ENCODE data around the gene CACNA1H. TPM values are rescaled to one million over a fixed set of nuclear protein-coding genes. Genes with fewer than 3 reads are reported as not detected.
"Not testable (repeated sequence)": the region's sequence is repeated elsewhere in the genome, so short reads cannot be mapped to it uniquely, and the experiment has no call there.

Gene CACNA1H
- total RNA-seq, 1 donor from 2014 or later, result 12.6 TPM

- DNase-seq, result no peak
Measured at GRCh38 chr16:1175566-1176279, 22.8 kb downstream of the CACNA1H start.

- DNase-seq, result no peak
Measured at GRCh38 chr16:1176280-1176897, 23.5 kb downstream of the CACNA1H start.

GRCh38 chr16:1177053-1177452 lies 24.1 kb downstream of the CACNA1H start:
- no peak for DNase-seq

GRCh38 chr16:1177750-1178149 lies 24.8 kb downstream of the CACNA1H start:
- no peak for DNase-seq

- no peak for DNase-seq
Measured at GRCh38 chr16:1178295-1178910, 25.5 kb downstream of the CACNA1H start.

GRCh38 chr16:1180549-1181403 lies 27.9 kb downstream of the CACNA1H start:
- no peak for DNase-seq

- DNase-seq, result no peak
Measured at GRCh38 chr16:1181404-1182315, 28.8 kb downstream of the CACNA1H start.

GRCh38 chr16:1182316-1182671 lies 29.4 kb downstream of the CACNA1H start:
- no peak for DNase-seq

GRCh38 chr16:1182950-1183907 lies 30.3 kb downstream of the CACNA1H start:
- no peak for DNase-seq

- DNase-seq, result no peak
Measured at GRCh38 chr16:1184156-1184868, 31.4 kb downstream of the CACNA1H start.

- no peak for DNase-seq
Measured at GRCh38 chr16:1184980-1185379, 32.1 kb downstream of the CACNA1H start.

- not testable (repeated sequence) for DNase-seq
Measured at GRCh38 chr16:1185460-1186207, 32.7 kb downstream of the CACNA1H start.

GRCh38 chr16:1188432-1189189 lies 35.7 kb downstream of the CACNA1H start:
- DNase-seq, result no peak

- DNase-seq, result no peak
Measured at GRCh38 chr16:1189455-1189854, 36.5 kb downstream of the CACNA1H start.

- not testable (repeated sequence) for DNase-seq
Measured at GRCh38 chr16:1190789-1191188, 37.9 kb downstream of the CACNA1H start.

- no peak for DNase-seq
Measured at GRCh38 chr16:1192384-1193073, 39.6 kb downstream of the CACNA1H start.

- DNase-seq, result no peak
Measured at GRCh38 chr16:1193143-1193824, 40.4 kb downstream of the CACNA1H start.
